ENCODE data around the gene RERE. TPM values are rescaled to one million over a fixed set of nuclear protein-coding genes. Genes with fewer than 3 reads are reported as not detected.
A peak's percentile ranks its signal among the peaks of the same experiment; 100 is the strongest.

RERE gene
- total RNA-seq, 1 experiment from 2014 or later, result 161 TPM

DNA sequence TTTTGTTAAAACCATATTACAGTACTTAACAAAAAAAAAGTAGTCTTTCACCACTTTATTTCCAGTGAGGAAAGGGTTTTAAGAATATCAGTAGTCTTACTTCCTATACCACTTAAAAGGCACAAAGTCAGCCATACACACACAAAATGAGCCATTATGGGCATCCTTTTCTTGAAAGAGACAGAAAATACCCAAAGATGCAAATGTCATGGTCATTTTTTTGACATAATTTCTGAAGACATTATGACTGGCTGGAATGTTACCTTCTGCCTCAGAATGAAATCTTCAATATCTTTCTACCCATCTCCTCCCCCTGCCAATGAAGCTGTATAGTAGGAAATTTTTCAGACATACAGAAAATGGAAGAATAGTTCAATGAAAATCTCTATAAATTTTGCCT, 261.9 kb downstream of the RERE start (continued):
- TF ChIP-seq, protein P1, sequence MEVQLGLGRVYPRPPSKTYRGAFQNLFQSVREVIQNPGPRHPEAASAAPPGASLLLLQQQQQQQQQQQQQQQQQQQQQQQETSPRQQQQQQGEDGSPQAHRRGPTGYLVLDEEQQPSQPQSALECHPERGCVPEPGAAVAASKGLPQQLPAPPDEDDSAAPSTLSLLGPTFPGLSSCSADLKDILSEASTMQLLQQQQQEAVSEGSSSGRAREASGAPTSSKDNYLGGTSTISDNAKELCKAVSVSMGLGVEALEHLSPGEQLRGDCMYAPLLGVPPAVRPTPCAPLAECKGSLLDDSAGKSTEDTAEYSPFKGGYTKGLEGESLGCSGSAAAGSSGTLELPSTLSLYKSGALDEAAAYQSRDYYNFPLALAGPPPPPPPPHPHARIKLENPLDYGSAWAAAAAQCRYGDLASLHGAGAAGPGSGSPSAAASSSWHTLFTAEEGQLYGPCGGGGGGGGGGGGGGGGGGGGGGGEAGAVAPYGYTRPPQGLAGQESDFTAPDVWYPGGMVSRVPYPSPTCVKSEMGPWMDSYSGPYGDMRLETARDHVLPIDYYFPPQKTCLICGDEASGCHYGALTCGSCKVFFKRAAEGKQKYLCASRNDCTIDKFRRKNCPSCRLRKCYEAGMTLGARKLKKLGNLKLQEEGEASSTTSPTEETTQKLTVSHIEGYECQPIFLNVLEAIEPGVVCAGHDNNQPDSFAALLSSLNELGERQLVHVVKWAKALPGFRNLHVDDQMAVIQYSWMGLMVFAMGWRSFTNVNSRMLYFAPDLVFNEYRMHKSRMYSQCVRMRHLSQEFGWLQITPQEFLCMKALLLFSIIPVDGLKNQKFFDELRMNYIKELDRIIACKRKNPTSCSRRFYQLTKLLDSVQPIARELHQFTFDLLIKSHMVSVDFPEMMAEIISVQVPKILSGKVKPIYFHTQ (CRISPR knock-in tag; IDR thresholded peaks at IDR 0.05), result no peak

DNA sequence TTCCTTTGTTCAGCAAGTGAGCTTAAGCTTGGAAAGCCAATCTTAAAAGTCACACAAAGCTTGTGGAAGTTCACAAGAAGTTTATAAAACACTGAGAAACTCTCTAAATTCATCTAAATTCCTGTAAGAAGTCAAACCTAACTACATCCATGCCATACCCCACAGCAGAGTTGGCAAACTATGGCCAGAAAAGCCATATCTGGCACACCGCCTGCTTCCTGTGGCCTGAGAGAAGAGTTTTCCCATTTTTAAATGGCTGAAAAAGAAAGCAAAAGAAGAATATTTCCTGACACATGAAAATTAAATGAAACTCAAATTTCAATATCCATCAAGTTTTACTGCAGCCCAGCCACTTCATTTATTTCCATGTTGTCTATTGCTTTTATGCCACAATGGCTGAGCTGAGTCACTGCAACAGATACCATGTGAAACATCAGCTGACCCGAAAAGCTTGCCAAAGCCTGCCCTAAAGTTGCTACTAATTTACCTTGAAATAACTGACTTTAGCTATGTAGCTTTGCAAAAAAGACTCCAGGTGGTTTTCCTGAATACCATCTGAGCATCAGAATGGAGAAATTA, 262.4 kb downstream of the RERE start:
- POLR2A ChIA-PET, result no interaction called here
- DNase-seq (ENCODE audit: low spot score), result no peak
- TF ChIP-seq NFYB (CRISPR knock-in tag; conservative IDR thresholded peaks at IDR 0.05; ENCODE audit: low read depth) (no peak), ZNF416 (CRISPR knock-in tag; IDR thresholded peaks at IDR 0.05) (no peak), RELA (CRISPR knock-in tag; IDR thresholded peaks at IDR 0.05; ENCODE audit: borderline replicate concordance) (no peak), CREM (CRISPR knock-in tag; IDR thresholded peaks at IDR 0.05) (no peak)
- TF ChIP-seq, protein P2, sequence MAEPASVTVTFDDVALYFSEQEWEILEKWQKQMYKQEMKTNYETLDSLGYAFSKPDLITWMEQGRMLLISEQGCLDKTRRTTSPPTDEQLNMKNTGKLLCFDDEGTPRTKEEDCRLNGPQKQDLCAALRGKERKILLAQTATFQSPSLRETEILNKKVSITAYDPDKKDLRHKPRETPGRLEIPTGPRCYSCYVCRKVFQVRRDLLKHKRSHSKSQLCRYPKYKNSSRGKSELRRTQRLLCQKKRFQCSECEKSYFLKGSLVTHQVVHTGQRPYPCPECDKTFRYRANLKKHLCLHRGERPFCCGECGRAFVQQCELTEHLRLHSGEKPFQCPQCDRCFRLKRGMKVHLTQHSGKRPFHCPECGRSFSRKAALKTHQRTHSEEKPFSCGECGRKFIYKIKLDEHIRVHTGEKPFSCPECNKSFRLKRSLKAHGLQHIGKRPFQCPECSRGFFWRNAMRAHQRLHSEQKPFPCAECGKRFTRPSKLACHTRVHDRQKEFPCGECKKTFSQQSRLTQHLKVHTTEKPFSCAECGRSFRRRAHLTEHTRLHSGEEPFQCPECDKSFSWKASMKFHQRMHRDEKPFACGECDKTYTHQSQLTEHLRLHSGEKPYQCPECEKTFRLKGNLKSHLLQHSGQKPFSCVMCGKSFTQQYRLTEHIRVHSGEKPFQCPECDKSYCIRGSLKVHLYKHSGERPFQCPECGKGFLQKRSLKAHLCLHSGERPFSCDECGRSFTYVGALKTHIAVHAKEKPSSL (CRISPR knock-in tag; conservative IDR thresholded peaks at IDR 0.05), result no peak
- TF ChIP-seq, protein P3, sequence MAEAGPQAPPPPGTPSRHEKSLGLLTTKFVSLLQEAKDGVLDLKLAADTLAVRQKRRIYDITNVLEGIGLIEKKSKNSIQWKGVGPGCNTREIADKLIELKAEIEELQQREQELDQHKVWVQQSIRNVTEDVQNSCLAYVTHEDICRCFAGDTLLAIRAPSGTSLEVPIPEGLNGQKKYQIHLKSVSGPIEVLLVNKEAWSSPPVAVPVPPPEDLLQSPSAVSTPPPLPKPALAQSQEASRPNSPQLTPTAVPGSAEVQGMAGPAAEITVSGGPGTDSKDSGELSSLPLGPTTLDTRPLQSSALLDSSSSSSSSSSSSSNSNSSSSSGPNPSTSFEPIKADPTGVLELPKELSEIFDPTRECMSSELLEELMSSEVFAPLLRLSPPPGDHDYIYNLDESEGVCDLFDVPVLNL (CRISPR knock-in tag; IDR thresholded peaks at IDR 0.05; ENCODE audit: borderline replicate concordance, low read depth), result no peak
- ATAC-seq, result no peak
- CTCF ChIA-PET, result interaction anchor here (1.6 kb wide), 1 partner anchor 294 kb away, joined by 4 read pairs; no protein-coding TSS in a partner anchor
- no peaks in the 10 kb centered on the region for H3K9me3 Mint-ChIP-seq
- H3K27me3 Mint-ChIP-seq (ENCODE audit: low read depth), result no peaks in the 10 kb centered on the region
- peaks cover 32% of the 10 kb centered on the region for H3K36me3 Mint-ChIP-seq
- H3K4me1 Mint-ChIP-seq, result peaks cover 17% of the 10 kb centered on the region
- no peak overlapping the region for H3K4me3 Mint-ChIP-seq
- peak overlapping the region; percentile 16; the same call in 1 of the 2 replicates for H3K27ac Mint-ChIP-seq

DNA sequence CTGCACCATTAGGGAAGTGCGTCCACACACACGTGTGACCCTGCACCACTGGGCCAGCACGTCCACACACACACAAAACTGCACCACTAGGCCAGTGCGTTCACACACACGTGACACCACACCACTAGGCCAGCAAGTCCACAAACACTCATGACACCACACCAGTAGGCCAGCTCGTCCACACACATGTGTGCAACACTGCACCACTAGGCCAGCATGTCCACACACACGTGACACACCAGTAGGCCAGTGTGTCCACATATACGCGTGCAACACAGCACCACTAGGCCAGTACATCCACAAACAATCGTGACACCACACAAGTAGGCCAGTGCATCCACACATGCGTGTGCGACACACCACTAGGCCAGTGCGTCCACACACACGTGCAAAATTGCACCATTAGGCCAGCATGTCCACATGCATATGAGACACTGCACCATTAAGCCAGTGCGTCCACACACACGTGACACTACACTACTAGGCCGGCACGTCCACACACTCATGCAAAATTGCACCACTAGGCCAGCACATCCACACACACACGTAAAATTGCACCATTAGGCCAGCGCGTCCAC, 264.5 kb downstream of the RERE start:
- no peak for DNase-seq (ENCODE audit: low spot score)
- Mint-ChIP-seq H3K36me3 (peaks cover 32% of the 10 kb centered on the region), H3K9me3 (no peaks in the 10 kb centered on the region), H3K27me3 (ENCODE audit: low read depth) (no peaks in the 10 kb centered on the region), H3K4me1 (peaks cover 14% of the 10 kb centered on the region), H3K4me3 (no peak overlapping the region), H3K27ac (peak overlapping the region; percentile 79)
- ChIA-PET CTCF (interaction anchor here (2.1 kb wide), 1 partner anchor 8 kb away, joined by 14 read pairs; no protein-coding TSS in a partner anchor), POLR2A (no interaction called here)
- ATAC-seq, result no peak
- TF ChIP-seq NFE2L1 (CRISPR knock-in tag; IDR thresholded peaks at IDR 0.05), result peak; percentile 46; the same call in 1 of the 2 replicates
- no peak for TF ChIP-seq CREM (CRISPR knock-in tag; IDR thresholded peaks at IDR 0.05)
- TF ChIP-seq FOXP1 (CRISPR knock-in tag; IDR thresholded peaks at IDR 0.05; ENCODE audit: borderline replicate concordance), result peak; percentile 56; the same call in 1 of the 2 replicates

DNA sequence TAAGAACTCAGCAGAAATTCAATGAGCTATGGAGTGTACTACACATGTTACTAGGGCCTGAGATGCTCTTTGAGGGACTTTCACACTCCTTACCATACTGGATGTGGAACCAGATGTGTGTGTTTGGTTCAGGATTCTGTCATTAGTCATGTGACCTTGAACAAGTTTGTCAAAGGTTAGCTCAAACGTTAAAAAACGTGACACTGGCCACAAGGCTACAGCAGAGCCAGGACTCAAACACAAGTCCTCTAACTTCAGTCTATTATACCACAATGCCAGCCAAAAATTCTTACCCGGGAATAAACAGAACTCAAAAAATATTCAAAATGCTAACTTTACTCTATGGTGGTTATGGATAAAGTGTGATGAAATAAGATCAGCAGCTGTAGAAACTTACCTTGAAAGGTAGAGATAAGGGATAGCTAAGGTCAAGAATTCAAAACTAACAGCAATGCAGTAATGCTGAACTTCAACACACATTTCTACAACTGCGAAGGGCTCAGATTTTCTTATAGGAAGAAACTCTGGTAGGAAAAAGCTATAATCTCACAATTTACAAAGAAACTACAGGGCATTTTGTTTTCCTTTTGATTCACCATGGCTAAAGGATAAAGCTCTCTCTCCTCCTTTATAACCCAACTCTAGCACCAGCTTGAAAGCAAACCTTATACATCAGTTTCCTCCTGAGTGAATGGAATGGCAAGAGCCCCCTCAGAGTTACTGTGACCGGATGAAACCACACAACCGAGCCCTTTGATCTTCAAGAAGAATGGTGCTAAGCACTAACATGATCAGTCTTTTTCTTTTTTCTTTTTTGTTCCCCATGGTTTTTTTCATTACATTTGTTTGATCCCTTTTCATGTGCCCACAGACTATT, 265.6 kb downstream of the RERE start:
- no peaks in the 10 kb centered on the region for H3K9me3 Mint-ChIP-seq
- TF ChIP-seq, protein P2 (CRISPR knock-in tag; conservative IDR thresholded peaks at IDR 0.05), result no peak
- TF ChIP-seq, protein P4, sequence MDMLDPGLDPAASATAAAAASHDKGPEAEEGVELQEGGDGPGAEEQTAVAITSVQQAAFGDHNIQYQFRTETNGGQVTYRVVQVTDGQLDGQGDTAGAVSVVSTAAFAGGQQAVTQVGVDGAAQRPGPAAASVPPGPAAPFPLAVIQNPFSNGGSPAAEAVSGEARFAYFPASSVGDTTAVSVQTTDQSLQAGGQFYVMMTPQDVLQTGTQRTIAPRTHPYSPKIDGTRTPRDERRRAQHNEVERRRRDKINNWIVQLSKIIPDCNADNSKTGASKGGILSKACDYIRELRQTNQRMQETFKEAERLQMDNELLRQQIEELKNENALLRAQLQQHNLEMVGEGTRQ (CRISPR knock-in tag; IDR thresholded peaks at IDR 0.05), result no peak
- no peak overlapping the region for H3K4me3 Mint-ChIP-seq
- DNase-seq (ENCODE audit: low spot score) (no peak), ATAC-seq (no peak)
- ChIA-PET POLR2A (no interaction called here), CTCF (interaction anchor here (1.2 to 2.1 kb wide), 2 partner anchors 9 to 297 kb away, joined by 6 to 14 read pairs; no protein-coding TSS in a partner anchor)
- peaks cover 28% of the 10 kb centered on the region for H3K36me3 Mint-ChIP-seq
- peak overlapping the region; percentile 49 for H3K27ac Mint-ChIP-seq
- no peaks in the 10 kb centered on the region for H3K27me3 Mint-ChIP-seq (ENCODE audit: low read depth)
- peaks cover 14% of the 10 kb centered on the region for H3K4me1 Mint-ChIP-seq

Data from WTC11 (cell line).